Heart left ventricle (tissue), 16 donors: ENCODE data around the gene RNF141. TPM values are rescaled to one million over a fixed set of nuclear protein-coding genes. Genes with fewer than 3 reads are reported as not detected.

Experiments
- ATAC-seq, 4 donors: fragments of 200-7000 bp; cut with Tn5 transposase; one replicate each; pipeline ENCODE4 v1.9.1; 2020 to 2022; ENCODE audit warnings: moderate library complexity in 4 of 4, mild to moderate bottlenecking in 3 of 4, moderate number of reproducible peaks in 1 of 4
- DNase-seq, 5 donors: peaks; one replicate each; pipeline ENCODE4 v3.0.0-alpha.2; 2020
- H3K27ac ChIP-seq, 12 donors: fragments of 200-600 bp; sonication (generic) in 4 of 12; one replicate each; pipeline versions ENCODE4 v1.5.0 to v1.8.0; 2016 to 2022; ENCODE audit warnings: mild to moderate bottlenecking in 2 of 12
- H3K27me3 ChIP-seq, 9 donors: fragments of 200-600 bp; sonication (generic) in 2 of 9; one replicate each; pipeline versions ENCODE4 v1.5.1 to v1.8.0; 2016 to 2022; ENCODE audit warnings: mild to moderate bottlenecking in 3 of 9
- H3K36me3 ChIP-seq, 9 donors: fragments of 200-600 bp; sonication (generic) in 2 of 9; one replicate each; pipeline versions ENCODE4 v1.5.0 to v1.8.0; 2018 to 2022; ENCODE audit warnings: mild to moderate bottlenecking in 2 of 9
- H3K4me1 ChIP-seq, 12 donors: fragments of 200-600 bp; sonication (generic) in 4 of 12; one replicate each; pipeline versions ENCODE4 v1.5.0 to v1.8.0; 2016 to 2022; ENCODE audit warnings: mild to moderate bottlenecking in 3 of 12
- H3K4me3 ChIP-seq, 12 donors: fragments of 200-600 bp; sonication (generic) in 4 of 12; one replicate each; pipeline versions ENCODE4 v1.5.0 to v1.8.0; 2017 to 2022; ENCODE audit warnings: mild to moderate bottlenecking in 9 of 12, moderate library complexity in 4 of 12
- H3K9me3 ChIP-seq, 12 donors: fragments of 200-600 bp; sonication (generic) in 4 of 12; one replicate each; pipeline versions ENCODE4 v1.5.0 to v1.8.0; 2016 to 2022; ENCODE audit warnings: mild to moderate bottlenecking in 1 of 12
- POLR2A ChIP-seq, 2 donors: fragments of 450-650 bp; IDR thresholded peaks; one replicate each; pipeline ENCODE4 v1.6.1; 2017; ENCODE audit warnings: antibody characterized with exemption in 2 of 2, mild to moderate bottlenecking in 2 of 2, moderate library complexity in 2 of 2
- WGBS, 4 donors: extraction: QIAGEN DNeasy Blood & Tissue Kit in 2 of 4; methylation state at CpG; one replicate each; pipeline versions ENCODE4 v1.1.5 to v1.1.7; 2013 to 2018; 5-methylcytosine and 5-hydroxymethylcytosine counted together
- intact Hi-C, 10 donors: fragments of 100-400 bp; cut with DNase I; formaldehyde crosslinking; loops; one replicate each; pipeline versions ENCODE4 v1.11.1 to v1.14.2; 2022
- polyA plus RNA-seq, 2 donors: library from polyadenylated mRNA; stranded (reverse); fragments of 200-250 nt; gene quantifications; one replicate each; pipeline ENCODE4 v1.2.3, GENCODE V29; 2013
- total RNA-seq, 9 donors: library from RNA; depleted of rRNA in 2 of 9; stranded (reverse); fragments of >200 nt in 2 of 9; fragmentation: NEBNext Ultra II Directional in 3 of 9; extraction: Animal tissue kit (Norgen Biotek cat#: 25700) in 3 of 9; gene quantifications; one replicate each; pipeline versions ENCODE4 v1.1.0 to v1.2.4, GENCODE V29; 2016 to 2023
- TF ChIP-seq, protein P1 (sequence below), 12 donors: fragments of 200-600 bp; sonication (generic) in 4 of 12; IDR thresholded peaks; one replicate each; pipeline versions ENCODE4 v1.5.0 to v1.8.0; 2018 to 2022; ENCODE audit warnings: antibody characterized with exemption in 12 of 12, mild to moderate bottlenecking in 5 of 12
- donor health status: ischemic (EF 13 %, LVEDD 7.1; RV severe dilation, severe dysfunction).
- donor health status: healthy with polysubstance abuse.
- donor health status: DM: no; HTN: yes; CAD: no.
- donor health status: DM: no; HTN: no; CAD: no.
- donor health status: ischemic (EF 25% LVEDD 6.9; RV normal size, moderate dysfunction).
- donor health status: ischemic (EF 25% LVEDD 5.7; RV mildly dilated, moderate dysfunction).
- donor health status: healthy.
- donor health status: DM: yes; HTN: yes; CAD: no.
- donor health status: ischemic (EF 35%, LVEDD 5.7; RV mildly dilated, moderate dysfunction).
- donor health status: nonischemic (EF 11% LVEDD 7.7; RV severe dilation, severe dysfunction).
- donor health status: DM: yes; HTN: yes; CAD: no.
- donor health status: PGD.
- donor health status: ischemic (EF 29% LVEDD 5.4; RV normal size, mild dysfunction).
- donor health status: nonischemic (EF 23%, LVEDD 6.1; RV moderate dilation, normal function).

The RNF141 gene
- total and polyA plus RNA-seq, 11 donors = 7.8 to 42.8 (median 30.7) TPM

DNA sequence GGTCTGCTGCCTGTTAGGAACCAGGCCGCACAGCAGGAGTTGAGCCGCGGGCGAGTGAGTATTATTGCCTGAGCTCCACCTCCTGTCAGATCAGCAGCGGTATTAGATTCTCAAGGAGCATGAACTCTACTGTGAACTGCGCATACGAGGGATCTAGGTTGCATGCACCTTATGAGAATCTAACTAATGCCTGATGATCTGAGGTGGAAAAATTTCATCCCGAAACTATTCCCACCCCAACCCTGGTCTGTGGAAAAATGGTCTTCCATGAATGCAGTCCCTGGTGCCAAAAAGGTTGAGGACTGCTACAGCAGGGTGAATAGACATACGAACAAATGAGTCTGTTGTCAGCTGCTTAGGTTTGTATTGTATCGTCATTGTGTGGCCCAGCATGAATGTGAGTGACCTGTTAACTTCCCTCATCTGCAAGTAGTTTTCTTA is 29.8 kb downstream of the RNF141 start:
- Histone ChIP-seq H3K4me3 (no peak overlapping the region), H3K27ac (no peak overlapping the region), H3K36me3 (peaks cover 0 to 14% (median 4%) of the 10 kb centered on the region in 9 donors), H3K27me3 (no peaks in the 10 kb centered on the region), H3K4me1 (peaks cover 0 to 10% (median under 1%) of the 10 kb centered on the region in 12 donors), H3K9me3 (no peaks in the 10 kb centered on the region)
- TF ChIP-seq, protein P1, sequence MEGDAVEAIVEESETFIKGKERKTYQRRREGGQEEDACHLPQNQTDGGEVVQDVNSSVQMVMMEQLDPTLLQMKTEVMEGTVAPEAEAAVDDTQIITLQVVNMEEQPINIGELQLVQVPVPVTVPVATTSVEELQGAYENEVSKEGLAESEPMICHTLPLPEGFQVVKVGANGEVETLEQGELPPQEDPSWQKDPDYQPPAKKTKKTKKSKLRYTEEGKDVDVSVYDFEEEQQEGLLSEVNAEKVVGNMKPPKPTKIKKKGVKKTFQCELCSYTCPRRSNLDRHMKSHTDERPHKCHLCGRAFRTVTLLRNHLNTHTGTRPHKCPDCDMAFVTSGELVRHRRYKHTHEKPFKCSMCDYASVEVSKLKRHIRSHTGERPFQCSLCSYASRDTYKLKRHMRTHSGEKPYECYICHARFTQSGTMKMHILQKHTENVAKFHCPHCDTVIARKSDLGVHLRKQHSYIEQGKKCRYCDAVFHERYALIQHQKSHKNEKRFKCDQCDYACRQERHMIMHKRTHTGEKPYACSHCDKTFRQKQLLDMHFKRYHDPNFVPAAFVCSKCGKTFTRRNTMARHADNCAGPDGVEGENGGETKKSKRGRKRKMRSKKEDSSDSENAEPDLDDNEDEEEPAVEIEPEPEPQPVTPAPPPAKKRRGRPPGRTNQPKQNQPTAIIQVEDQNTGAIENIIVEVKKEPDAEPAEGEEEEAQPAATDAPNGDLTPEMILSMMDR (IDR thresholded peaks at IDR 0.05) = no peak
- no peak for TF ChIP-seq POLR2A (IDR thresholded peaks at IDR 0.05)
- intact Hi-C loops = loop anchor here in 8 of 10 donors (5.0 to 10.0 kb wide), 4 partner anchors 106 to 226 kb away; no protein-coding TSS in a partner anchor
- WGBS, 4 donors = 85 to 93% (median 90%) methylated on average over 9 to 10 of the region's 10 CpGs
- no peak for DNase-seq
- ATAC-seq = no peak

DNA sequence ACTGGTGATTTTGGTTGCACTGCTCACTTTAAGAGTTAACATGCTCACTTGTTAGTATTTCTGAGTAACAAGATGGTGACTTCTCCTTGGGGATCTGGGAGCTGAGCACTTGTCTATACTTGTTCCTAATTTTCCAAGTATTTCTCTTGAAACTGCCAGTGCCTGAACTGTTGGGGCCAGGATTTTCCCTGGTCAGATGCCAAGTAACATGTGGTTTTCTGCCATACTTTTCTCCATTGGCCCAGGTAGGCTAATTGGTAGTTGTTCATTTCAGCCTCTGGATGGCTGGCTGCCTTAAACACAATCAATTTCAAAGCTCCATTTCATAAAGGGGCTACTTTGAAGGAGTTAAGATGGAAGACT is 35.0 kb downstream of the RNF141 start:
- intact Hi-C loops = loop anchor here in 1 of 10 donors (10.0 kb wide), 1 partner anchor 101 kb away; no protein-coding TSS in a partner anchor
- TF ChIP-seq, protein P1 (IDR thresholded peaks at IDR 0.05) = no peak
- no peak for TF ChIP-seq POLR2A (IDR thresholded peaks at IDR 0.05)
- no peaks in the 10 kb centered on the region for H3K27me3 ChIP-seq
- DNase-seq = no peak
- no peak overlapping the region for H3K4me3 ChIP-seq
- peak overlapping the region in 1 of 12 donors; percentile 63 for H3K27ac ChIP-seq
- H3K9me3 ChIP-seq = no peaks in the 10 kb centered on the region
- ATAC-seq = no peak
- peaks cover 0 to 25% (median 0%) of the 10 kb centered on the region in 9 donors for H3K36me3 ChIP-seq
- H3K4me1 ChIP-seq = peaks cover 0 to 25% (median 0%) of the 10 kb centered on the region in 12 donors

DNA sequence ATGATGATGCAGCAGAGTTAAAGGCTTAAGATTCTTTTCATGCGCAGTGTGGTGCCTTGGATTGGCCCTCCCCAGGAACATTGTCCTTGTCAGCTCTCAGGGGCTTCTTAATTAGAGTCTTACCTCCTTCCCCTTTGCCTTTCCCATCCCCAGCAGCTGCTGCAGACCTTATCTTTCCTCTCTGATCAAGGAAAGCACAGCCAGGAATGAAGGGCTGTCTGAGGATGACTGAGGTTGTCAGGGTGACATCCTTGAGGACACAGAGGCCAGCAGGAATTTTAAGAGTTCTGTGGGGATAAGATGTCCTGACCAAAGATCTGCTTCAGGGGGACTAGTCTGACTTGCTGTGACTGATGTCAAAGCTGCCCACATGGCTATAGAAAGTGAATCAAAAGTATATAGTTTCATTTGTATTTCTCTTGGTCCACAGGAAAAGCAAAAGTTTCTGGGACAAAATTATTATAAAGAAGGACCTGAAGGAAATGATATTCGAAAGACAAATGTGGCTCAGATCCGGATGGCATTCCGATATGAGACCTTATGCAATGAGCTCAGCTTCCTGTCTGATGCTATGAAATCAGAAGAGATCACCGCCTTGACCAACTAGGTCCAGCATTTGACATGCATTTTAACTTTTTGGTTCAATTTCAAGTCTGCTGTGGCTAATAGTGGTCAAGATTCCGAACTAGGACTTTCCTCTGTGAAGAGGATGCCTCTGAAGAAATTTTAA is 35.5 kb downstream of the RNF141 start:
- ATAC-seq = no peak
- TF ChIP-seq, protein P1 (IDR thresholded peaks at IDR 0.05) = no peak
- Histone ChIP-seq H3K36me3 (peaks cover 0 to 30% (median 0%) of the 10 kb centered on the region in 9 donors), H3K27ac (peak overlapping the region in 1 of 12 donors; percentile 63), H3K4me3 (no peak overlapping the region), H3K27me3 (no peaks in the 10 kb centered on the region), H3K4me1 (peaks cover 0 to 25% (median 0%) of the 10 kb centered on the region in 12 donors), H3K9me3 (no peaks in the 10 kb centered on the region)
- 67 to 79% (median 73%) methylated on average over 6 of the region's 6 CpGs for WGBS, 4 donors
- intact Hi-C loops = loop anchor here in 1 of 10 donors (10.0 kb wide), 1 partner anchor 101 kb away; no protein-coding TSS in a partner anchor
- DNase-seq = no peak

DNA sequence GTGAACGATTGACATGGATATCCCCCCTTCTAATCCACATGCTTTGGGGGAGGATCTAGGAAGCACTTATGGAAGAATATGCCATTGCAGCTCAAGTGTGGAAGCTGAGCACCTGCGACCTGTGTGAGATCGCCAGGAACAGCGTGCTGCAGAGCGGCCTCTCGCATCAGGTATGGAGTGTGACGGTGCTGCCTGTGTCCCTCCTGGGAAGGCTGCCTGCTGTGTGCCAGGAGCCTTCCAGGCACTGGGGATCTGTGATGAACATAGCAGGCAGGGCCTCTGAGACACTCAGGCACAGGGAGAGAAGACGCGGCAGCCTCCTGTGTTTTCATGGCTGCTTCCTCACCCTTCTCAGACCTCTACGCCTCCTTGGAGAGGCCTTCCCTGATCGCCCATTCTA is 36.5 kb downstream of the RNF141 start:
- no peaks in the 10 kb centered on the region for H3K27me3 ChIP-seq
- 92 to 96% (median 95%) methylated on average over 11 of the region's 11 CpGs for WGBS, 4 donors
- no peaks in the 10 kb centered on the region for H3K9me3 ChIP-seq
- peak overlapping the region in 1 of 12 donors; percentile 90 for H3K27ac ChIP-seq
- H3K4me3 ChIP-seq = no peak overlapping the region
- DNase-seq = no peak
- TF ChIP-seq, protein P1 (IDR thresholded peaks at IDR 0.05) = no peak
- no peak for TF ChIP-seq POLR2A (IDR thresholded peaks at IDR 0.05)
- H3K4me1 ChIP-seq = peaks cover 0 to 25% (median 0%) of the 10 kb centered on the region in 12 donors
- ATAC-seq = no peak
- H3K36me3 ChIP-seq = peaks cover 0 to 40% (median 0%) of the 10 kb centered on the region in 9 donors
- intact Hi-C loops = loop anchor here in 1 of 10 donors (10.0 kb wide), 1 partner anchor 100 kb away; no protein-coding TSS in a partner anchor
